ENCODE data around the gene CEP57L1. TPM values are rescaled to one million over a fixed set of nuclear protein-coding genes. Genes with fewer than 3 reads are reported as not detected.
"Not testable (repeated sequence)": the region's sequence is repeated elsewhere in the genome, so short reads cannot be mapped to it uniquely, and the experiment has no call there.

CEP57L1 gene
- polyA plus RNA-seq, 1 donor from 2014 or later: 19.7 TPM

GRCh38 chr6:109187399-109188114, 92.2 kb downstream of the CEP57L1 start:
- H3K79me2 ChIP-seq (replicated peaks; ENCODE audit: insufficient read depth, low read length): no peaks in the 10 kb centered on the region
- no peaks in the 10 kb centered on the region for H3K27me3 ChIP-seq (ENCODE audit: insufficient read depth, low read depth, low read length)
- H3K9me3 ChIP-seq (ENCODE audit: low read length): no peaks in the 10 kb centered on the region
- H3K4me2 ChIP-seq (ENCODE audit: low read length): no peak overlapping the region
- H3K36me3 ChIP-seq (ENCODE audit: insufficient read depth, low read length): no peaks in the 10 kb centered on the region
- TF ChIP-seq CTCF (IDR thresholded peaks at IDR 0.05; ENCODE audit: poor library complexity, severe bottlenecking) (peak; percentile 86), SMC3 (conservative IDR thresholded peaks at IDR 0.05; ENCODE audit: poor library complexity) (peak; percentile 83), EZH2 (IDR thresholded peaks at IDR 0.05; ENCODE audit: borderline replicate concordance, insufficient read depth, low read length, poor library complexity, severe bottlenecking) (no peak), RAD21 (conservative IDR thresholded peaks at IDR 0.05) (peak; percentile 87)
- H3K4me3 ChIP-seq (ENCODE audit: low read length): no peak overlapping the region
- H3K9me2 ChIP-seq (ENCODE audit: insufficient read depth, low read length): no peaks in the 10 kb centered on the region
- no peak overlapping the region for H3K9ac ChIP-seq (ENCODE audit: low read length)
- H3K27ac ChIP-seq (ENCODE audit: low read length): no peak overlapping the region
- no peaks in the 10 kb centered on the region for H4K20me1 ChIP-seq (ENCODE audit: insufficient read depth)
- no peaks in the 10 kb centered on the region for H3F3A ChIP-seq (ENCODE audit: insufficient read depth, low read length, poor library complexity, severe bottlenecking)
- no peak overlapping the region for H2AFZ ChIP-seq (ENCODE audit: low read depth, low read length)

- no peaks in the 10 kb centered on the region for H4K20me1 ChIP-seq (ENCODE audit: insufficient read depth)
- no peak overlapping the region for H3K27ac ChIP-seq (ENCODE audit: low read length)
- H3K36me3 ChIP-seq (ENCODE audit: insufficient read depth, low read length): no peaks in the 10 kb centered on the region
- H2AFZ ChIP-seq (ENCODE audit: low read depth, low read length): no peak overlapping the region
- H3K4me2 ChIP-seq (ENCODE audit: low read length): no peak overlapping the region
- no peak overlapping the region for H3K4me3 ChIP-seq (ENCODE audit: low read length)
- no peak overlapping the region for H3K9ac ChIP-seq (ENCODE audit: low read length)
- TF ChIP-seq RAD21 (conservative IDR thresholded peaks at IDR 0.05): no peak
- peak; percentile 2 for TF ChIP-seq CTCF (IDR thresholded peaks at IDR 0.05; ENCODE audit: poor library complexity, severe bottlenecking)
- TF ChIP-seq SMC3 (conservative IDR thresholded peaks at IDR 0.05; ENCODE audit: poor library complexity): peak; percentile 42
- no peaks in the 10 kb centered on the region for H3K79me2 ChIP-seq (replicated peaks; ENCODE audit: insufficient read depth, low read length)
- no peaks in the 10 kb centered on the region for H3K27me3 ChIP-seq (ENCODE audit: insufficient read depth, low read depth, low read length)
- no peaks in the 10 kb centered on the region for H3K9me2 ChIP-seq (ENCODE audit: insufficient read depth, low read length)
- no peaks in the 10 kb centered on the region for H3F3A ChIP-seq (ENCODE audit: insufficient read depth, low read length, poor library complexity, severe bottlenecking)
- no peaks in the 10 kb centered on the region for H3K9me3 ChIP-seq (ENCODE audit: low read length)
Observed at GRCh38 chr6:109188115-109188411, 92.8 kb downstream of the CEP57L1 start.

- H3K27me3 ChIP-seq (ENCODE audit: insufficient read depth, low read depth, low read length); H3K27ac ChIP-seq (ENCODE audit: low read length); H3K4me3 ChIP-seq (ENCODE audit: low read length); H3K9me3 ChIP-seq (ENCODE audit: low read length); H4K20me1 ChIP-seq (ENCODE audit: insufficient read depth); H3K9ac ChIP-seq (ENCODE audit: low read length); H3F3A ChIP-seq (ENCODE audit: insufficient read depth, low read length, poor library complexity, severe bottlenecking); H2AFZ ChIP-seq (ENCODE audit: low read depth, low read length); H3K9me2 ChIP-seq (ENCODE audit: insufficient read depth, low read length); H3K4me2 ChIP-seq (ENCODE audit: low read length); H3K36me3 ChIP-seq (ENCODE audit: insufficient read depth, low read length); H3K79me2 ChIP-seq (replicated peaks; ENCODE audit: insufficient read depth, low read length): not testable (repeated sequence)
Observed at GRCh38 chr6:109191368-109191767, 96.1 kb downstream of the CEP57L1 start.
